Measurements from ENCODE around the gene VAT1. TPM values are rescaled to one million over a fixed set of nuclear protein-coding genes. Genes with fewer than 3 reads are reported as not detected.

The VAT1 gene
- total RNA-seq, 2 donors from 2014 or later, result 83.7 to 101 TPM

- ATAC-seq (no peak), DNase-seq (no peak)
- intact Hi-C loops (cut with DNase I), result loop anchor here (10.0 kb wide), 1 partner anchor 330 kb away; no protein-coding TSS in a partner anchor
- peaks cover 20% of the 10 kb centered on the region for H3K4me1 ChIP-seq
- no peaks in the 10 kb centered on the region for H3K9me3 ChIP-seq
- peak overlapping the region in 1 of 4 donors; percentile 6 for H3K27ac ChIP-seq
- H3K4me3 ChIP-seq, result no peak overlapping the region
- 75 to 83% methylated on average over 8 of the region's 8 CpGs for WGBS, 2 donors
- H3K36me3 ChIP-seq (replicated peaks in 1 of 2; ENCODE audit: insufficient read depth in 1 of 2, low read depth in 2 of 2), result no peaks in the 10 kb centered on the region
- no peaks in the 10 kb centered on the region for H3K27me3 ChIP-seq
- TF ChIP-seq POLR2A (IDR thresholded peaks at IDR 0.05) (no peak), CTCF (IDR thresholded peaks at IDR 0.05) (no peak)
These were observed 7.3 kb downstream of the VAT1 start for GRCh38 chr17:43014649-43015542.

GRCh38 chr17:43014020-43014648, 8.1 kb downstream of the VAT1 start:
- Histone ChIP-seq H3K36me3 (replicated peaks in 1 of 2; ENCODE audit: insufficient read depth in 1 of 2, low read depth in 2 of 2) (no peaks in the 10 kb centered on the region), H3K27me3 (no peaks in the 10 kb centered on the region), H3K9me3 (no peaks in the 10 kb centered on the region), H3K27ac (no peak overlapping the region), H3K4me3 (no peak overlapping the region), H3K4me1 (peaks cover 14% of the 10 kb centered on the region)
- WGBS, 2 donors, result 73 to 85% methylated on average over 7 to 11 of the region's 12 CpGs
- intact Hi-C loops (cut with DNase I), result loop anchor here (10.0 kb wide), 1 partner anchor 331 kb away; no protein-coding TSS in a partner anchor
- no peak for TF ChIP-seq POLR2A (IDR thresholded peaks at IDR 0.05)
- no peak for TF ChIP-seq CTCF (IDR thresholded peaks at IDR 0.05)
- DNase-seq (no peak), ATAC-seq (no peak)

GRCh38 chr17:43013296-43013695, 8.9 kb downstream of the VAT1 start:
- intact Hi-C loops (cut with DNase I), result loop anchor here (10.0 kb wide), 1 partner anchor 332 kb away; no protein-coding TSS in a partner anchor
- H3K9me3 ChIP-seq, result no peaks in the 10 kb centered on the region
- 77 to 87% methylated on average over 4 to 8 of the region's 8 CpGs for WGBS, 2 donors

GRCh38 chr17:43011728-43012472, 10.3 kb downstream of the VAT1 start:
- intact Hi-C loops (cut with DNase I), result loop anchor here (10.0 kb wide), 1 partner anchor 333 kb away; no protein-coding TSS in a partner anchor
- ATAC-seq (no peak), DNase-seq (no peak)
- H3K27me3 ChIP-seq, result no peaks in the 10 kb centered on the region
- no peaks in the 10 kb centered on the region for H3K36me3 ChIP-seq (replicated peaks in 1 of 2; ENCODE audit: insufficient read depth in 1 of 2, low read depth in 2 of 2)
- no peaks in the 10 kb centered on the region for H3K9me3 ChIP-seq
- TF ChIP-seq CTCF (IDR thresholded peaks at IDR 0.05) (no peak), POLR2A (IDR thresholded peaks at IDR 0.05) (no peak)
- no peak overlapping the region for H3K4me3 ChIP-seq
- H3K4me1 ChIP-seq, result peaks cover 24% of the 10 kb centered on the region
- 56 to 64% methylated on average over 11 to 15 of the region's 15 CpGs for WGBS, 2 donors
- peak overlapping the region in 3 of 4 donors; percentile 8 to 73 (median 14) for H3K27ac ChIP-seq

More at GRCh38 chr17:43013296-43013695, 8.9 kb downstream of the VAT1 start:
- Histone ChIP-seq H3K27me3 (no peaks in the 10 kb centered on the region), H3K36me3 (replicated peaks in 1 of 2; ENCODE audit: insufficient read depth in 1 of 2, low read depth in 2 of 2) (no peaks in the 10 kb centered on the region), H3K4me3 (no peak overlapping the region), H3K4me1 (peaks cover 17% of the 10 kb centered on the region), H3K27ac (no peak overlapping the region)
- ATAC-seq, result no peak
- TF ChIP-seq POLR2A (IDR thresholded peaks at IDR 0.05) (no peak), CTCF (IDR thresholded peaks at IDR 0.05) (no peak)
- DNase-seq, result no peak
